Fibroblast of mammary gland (primary cell): ENCODE results near the gene NTNG1.

Source experiments
- DNase-seq: peaks from one replicate; pipeline ENCODE4 v3.0.0-alpha.2; 2010; ENCODE audit warnings: low read depth
- H3K4me3 ChIP-seq: 2 replicates; pipeline ENCODE4 v1.5.1; 2011; ENCODE audit warnings: low read depth, mild to moderate bottlenecking, low read length, moderate library complexity; ENCODE audit not compliant: control insufficient read depth
- TF ChIP-seq, protein P1 (sequence below): conservative IDR thresholded peaks from 2 replicates; pipeline ENCODE4 v1.5.1; 2011; ENCODE audit warnings: low read depth, low read length, inconsistent platforms; ENCODE audit not compliant: control insufficient read depth, insufficient read depth

Gene NTNG1

DNA sequence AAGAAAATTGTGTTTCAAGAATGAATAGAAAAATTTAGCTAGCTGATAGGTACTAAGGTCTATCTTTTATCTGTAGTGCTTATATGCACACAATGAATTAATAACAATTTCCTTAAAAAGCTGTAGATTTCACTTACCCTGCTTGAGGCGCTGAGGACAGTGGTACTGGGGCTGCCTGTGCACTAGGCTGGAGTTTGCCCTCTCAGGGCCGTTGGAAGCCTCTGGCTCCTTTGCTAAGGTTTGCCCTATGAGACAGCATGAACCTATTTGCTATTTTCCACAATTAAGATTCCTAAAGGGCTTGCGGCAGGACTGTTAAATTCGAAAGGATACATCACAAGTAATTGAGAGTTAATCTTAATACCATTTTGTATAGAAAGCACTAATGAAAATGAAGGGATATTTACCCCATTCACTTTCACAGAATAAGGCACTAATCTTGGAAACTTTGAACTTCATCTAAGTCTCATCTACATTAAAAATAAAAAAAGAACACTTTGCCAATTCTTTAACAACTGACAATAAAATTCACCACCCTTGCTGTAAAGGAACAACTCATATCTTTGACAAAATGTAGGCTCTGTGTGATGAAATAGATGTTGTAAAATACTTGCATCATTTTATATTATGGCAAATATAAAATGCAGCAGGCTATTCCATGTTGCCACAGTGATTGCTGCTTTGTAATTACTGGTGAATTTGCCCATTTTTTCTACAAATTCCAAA lies 293.0 kb downstream of the NTNG1 start:
- no peak for DNase-seq
- TF ChIP-seq, protein P1, sequence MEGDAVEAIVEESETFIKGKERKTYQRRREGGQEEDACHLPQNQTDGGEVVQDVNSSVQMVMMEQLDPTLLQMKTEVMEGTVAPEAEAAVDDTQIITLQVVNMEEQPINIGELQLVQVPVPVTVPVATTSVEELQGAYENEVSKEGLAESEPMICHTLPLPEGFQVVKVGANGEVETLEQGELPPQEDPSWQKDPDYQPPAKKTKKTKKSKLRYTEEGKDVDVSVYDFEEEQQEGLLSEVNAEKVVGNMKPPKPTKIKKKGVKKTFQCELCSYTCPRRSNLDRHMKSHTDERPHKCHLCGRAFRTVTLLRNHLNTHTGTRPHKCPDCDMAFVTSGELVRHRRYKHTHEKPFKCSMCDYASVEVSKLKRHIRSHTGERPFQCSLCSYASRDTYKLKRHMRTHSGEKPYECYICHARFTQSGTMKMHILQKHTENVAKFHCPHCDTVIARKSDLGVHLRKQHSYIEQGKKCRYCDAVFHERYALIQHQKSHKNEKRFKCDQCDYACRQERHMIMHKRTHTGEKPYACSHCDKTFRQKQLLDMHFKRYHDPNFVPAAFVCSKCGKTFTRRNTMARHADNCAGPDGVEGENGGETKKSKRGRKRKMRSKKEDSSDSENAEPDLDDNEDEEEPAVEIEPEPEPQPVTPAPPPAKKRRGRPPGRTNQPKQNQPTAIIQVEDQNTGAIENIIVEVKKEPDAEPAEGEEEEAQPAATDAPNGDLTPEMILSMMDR: no peak
- H3K4me3 ChIP-seq: no peak overlapping the region

DNA sequence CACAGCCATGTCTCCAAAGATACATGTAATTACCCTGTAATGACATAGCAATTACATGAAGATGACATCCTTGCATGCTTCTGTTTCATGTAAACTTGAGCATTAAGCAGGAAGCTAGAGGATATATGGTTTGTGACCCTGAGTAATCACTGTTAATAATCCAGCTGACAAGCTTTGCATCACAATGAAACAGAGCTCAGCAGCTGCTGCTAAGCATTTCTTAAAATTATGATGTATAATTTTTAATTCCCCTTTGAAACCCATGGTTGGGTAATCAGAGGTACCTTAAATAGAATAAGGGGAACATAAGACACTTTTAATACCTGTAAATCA lies 293.5 kb downstream of the NTNG1 start:
- TF ChIP-seq, protein P1: no peak
- DNase-seq: no peak
- H3K4me3 ChIP-seq: no peak overlapping the region

GRCh38 chr1:107436552-107437241 lies 295.9 kb downstream of the NTNG1 start:
- TF ChIP-seq, protein P1: no peak
- H3K4me3 ChIP-seq: no peak overlapping the region
- DNase-seq: no peak

GRCh38 chr1:107439567-107439966 lies 298.7 kb downstream of the NTNG1 start:
- no peak overlapping the region for H3K4me3 ChIP-seq
- TF ChIP-seq, protein P1: no peak
- no peak for DNase-seq

DNA sequence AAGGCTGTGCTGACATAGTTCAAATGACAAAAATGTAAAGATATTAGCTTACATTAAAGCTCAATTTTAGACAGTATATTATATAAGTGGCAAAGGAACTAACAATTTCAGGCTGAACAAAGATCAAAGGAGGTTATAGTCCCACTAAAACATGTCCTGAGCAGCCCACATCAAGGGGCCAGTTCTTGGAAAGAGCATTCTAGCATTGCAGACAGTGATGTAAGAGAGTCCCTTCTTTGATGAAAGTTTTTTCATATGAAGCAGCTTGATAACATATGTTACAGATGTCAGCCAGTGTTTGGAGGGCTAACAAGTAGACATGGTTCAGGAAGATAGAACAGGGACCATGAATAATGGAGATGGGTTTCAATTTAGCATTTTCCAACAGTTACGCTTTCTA lies 301.7 kb downstream of the NTNG1 start:
- H3K4me3 ChIP-seq: no peak overlapping the region
- DNase-seq: no peak
- TF ChIP-seq, protein P1: no peak

GRCh38 chr1:107443027-107443426 lies 302.2 kb downstream of the NTNG1 start:
- no peak overlapping the region for H3K4me3 ChIP-seq
- DNase-seq: no peak
- TF ChIP-seq, protein P1: no peak
